Measurements from ENCODE around the gene DPP6. TPM values are rescaled to one million over a fixed set of nuclear protein-coding genes. Genes with fewer than 3 reads are reported as not detected.

Gene DPP6
- total RNA-seq, 1 experiment from 2014 or later: not detected

DNA sequence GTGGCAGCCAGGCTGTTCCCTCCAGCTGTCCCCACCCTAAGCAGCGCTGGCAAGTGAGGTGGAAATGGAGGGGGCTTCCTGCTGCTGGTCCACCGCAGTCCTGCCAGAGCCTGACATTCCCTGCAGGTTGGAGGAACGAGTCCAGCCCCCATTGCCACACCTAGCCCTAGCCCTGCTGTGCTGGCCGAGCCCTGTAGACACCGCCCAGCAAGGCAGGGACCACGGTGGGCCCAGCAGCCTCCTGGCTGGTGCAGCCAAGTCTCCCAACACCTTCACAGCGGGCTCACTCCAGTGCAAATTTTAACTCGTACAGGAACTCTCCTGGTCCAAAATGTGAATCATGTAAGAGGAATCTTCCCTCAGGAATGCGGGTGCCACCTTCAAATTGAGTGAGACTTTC is 834.4 kb downstream of the DPP6 start:
- ATAC-seq (no peak), DNase-seq (ENCODE audit: low spot score) (no peak)
- TF ChIP-seq, protein P1, sequence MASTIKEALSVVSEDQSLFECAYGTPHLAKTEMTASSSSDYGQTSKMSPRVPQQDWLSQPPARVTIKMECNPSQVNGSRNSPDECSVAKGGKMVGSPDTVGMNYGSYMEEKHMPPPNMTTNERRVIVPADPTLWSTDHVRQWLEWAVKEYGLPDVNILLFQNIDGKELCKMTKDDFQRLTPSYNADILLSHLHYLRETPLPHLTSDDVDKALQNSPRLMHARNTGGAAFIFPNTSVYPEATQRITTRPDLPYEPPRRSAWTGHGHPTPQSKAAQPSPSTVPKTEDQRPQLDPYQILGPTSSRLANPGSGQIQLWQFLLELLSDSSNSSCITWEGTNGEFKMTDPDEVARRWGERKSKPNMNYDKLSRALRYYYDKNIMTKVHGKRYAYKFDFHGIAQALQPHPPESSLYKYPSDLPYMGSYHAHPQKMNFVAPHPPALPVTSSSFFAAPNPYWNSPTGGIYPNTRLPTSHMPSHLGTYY (CRISPR knock-in tag; IDR thresholded peaks at IDR 0.05): no peak
- TF ChIP-seq EMX1 (CRISPR knock-in tag; IDR thresholded peaks at IDR 0.05): no peak
- no peak for TF ChIP-seq FOXP4 (CRISPR knock-in tag; IDR thresholded peaks at IDR 0.05)
- no peak for TF ChIP-seq CREM (CRISPR knock-in tag; IDR thresholded peaks at IDR 0.05)
- TF ChIP-seq HMGA2 (CRISPR knock-in tag; IDR thresholded peaks at IDR 0.05): no peak
- no peak for TF ChIP-seq IRF2 (CRISPR knock-in tag; IDR thresholded peaks at IDR 0.05; ENCODE audit: borderline replicate concordance, low read depth)
- no peak for TF ChIP-seq JAZF1 (CRISPR knock-in tag; IDR thresholded peaks at IDR 0.05)
- TF ChIP-seq TEAD4 (CRISPR knock-in tag; IDR thresholded peaks at IDR 0.05): no peak
- no peak for TF ChIP-seq ELF4 (CRISPR knock-in tag; IDR thresholded peaks at IDR 0.05; ENCODE audit: low read depth)
- TF ChIP-seq FOXJ3 (CRISPR knock-in tag; IDR thresholded peaks at IDR 0.05; ENCODE audit: borderline replicate concordance): no peak
- no peak for TF ChIP-seq JUN (CRISPR knock-in tag; IDR thresholded peaks at IDR 0.05)
- TF ChIP-seq, protein P2, sequence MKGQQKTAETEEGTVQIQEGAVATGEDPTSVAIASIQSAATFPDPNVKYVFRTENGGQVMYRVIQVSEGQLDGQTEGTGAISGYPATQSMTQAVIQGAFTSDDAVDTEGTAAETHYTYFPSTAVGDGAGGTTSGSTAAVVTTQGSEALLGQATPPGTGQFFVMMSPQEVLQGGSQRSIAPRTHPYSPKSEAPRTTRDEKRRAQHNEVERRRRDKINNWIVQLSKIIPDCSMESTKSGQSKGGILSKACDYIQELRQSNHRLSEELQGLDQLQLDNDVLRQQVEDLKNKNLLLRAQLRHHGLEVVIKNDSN (CRISPR knock-in tag; IDR thresholded peaks at IDR 0.05): no peak
- TF ChIP-seq ATF6 (CRISPR knock-in tag; IDR thresholded peaks at IDR 0.05): no peak
- no peak for TF ChIP-seq ZBTB21 (CRISPR knock-in tag; IDR thresholded peaks at IDR 0.05; ENCODE audit: borderline replicate concordance)
- Mint-ChIP-seq H3K4me1 (no peaks in the 10 kb centered on the region), H3K36me3 (peaks cover 41% of the 10 kb centered on the region), H3K27ac (no peak overlapping the region), H3K4me3 (no peak overlapping the region), H3K9me3 (peaks cover 40% of the 10 kb centered on the region), H3K27me3 (ENCODE audit: low read depth) (peaks cover 11% of the 10 kb centered on the region)
- CTCF ChIA-PET: no interaction called here
- POLR2A ChIA-PET: no interaction called here

DNA sequence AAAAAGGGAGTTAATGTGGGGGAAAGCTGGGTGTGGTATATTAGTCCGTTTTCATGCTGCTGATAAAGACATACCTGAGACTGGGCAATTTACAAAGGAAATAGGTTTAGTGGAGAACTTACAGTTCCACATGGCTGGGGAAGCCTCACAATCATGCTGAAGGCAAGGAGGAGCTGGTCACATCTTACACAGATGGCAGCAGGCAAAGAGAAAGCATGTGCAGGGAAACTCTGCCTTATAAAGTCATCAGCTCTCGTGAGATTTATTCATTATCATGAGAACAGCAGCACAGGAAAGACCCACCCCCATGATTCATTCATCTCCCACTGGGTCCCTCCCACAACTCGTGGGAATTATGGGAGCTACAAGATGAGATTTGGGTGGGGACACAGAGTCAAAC is 836.5 kb downstream of the DPP6 start:
- Mint-ChIP-seq H3K4me1 (no peaks in the 10 kb centered on the region), H3K9me3 (peaks cover 57% of the 10 kb centered on the region), H3K27ac (no peak overlapping the region), H3K36me3 (peaks cover 56% of the 10 kb centered on the region), H3K27me3 (ENCODE audit: low read depth) (peaks cover 11% of the 10 kb centered on the region), H3K4me3 (no peak overlapping the region)
- ChIA-PET CTCF (no interaction called here), POLR2A (no interaction called here)
- DNase-seq (ENCODE audit: low spot score) (no peak), ATAC-seq (no peak)
- TF ChIP-seq ZNF281 (CRISPR knock-in tag; IDR thresholded peaks at IDR 0.05) (no peak), SOX15 (CRISPR knock-in tag; IDR thresholded peaks at IDR 0.05) (no peak), NR2C2 (CRISPR knock-in tag; IDR thresholded peaks at IDR 0.05) (no peak), GABPB1 (CRISPR knock-in tag; IDR thresholded peaks at IDR 0.05) (no peak), USF2 (CRISPR knock-in tag; IDR thresholded peaks at IDR 0.05) (no peak), KAT7 (CRISPR knock-in tag; IDR thresholded peaks at IDR 0.05; ENCODE audit: borderline replicate concordance) (no peak)
- TF ChIP-seq, protein P2 (CRISPR knock-in tag; IDR thresholded peaks at IDR 0.05): no peak
- TF ChIP-seq, protein P3, sequence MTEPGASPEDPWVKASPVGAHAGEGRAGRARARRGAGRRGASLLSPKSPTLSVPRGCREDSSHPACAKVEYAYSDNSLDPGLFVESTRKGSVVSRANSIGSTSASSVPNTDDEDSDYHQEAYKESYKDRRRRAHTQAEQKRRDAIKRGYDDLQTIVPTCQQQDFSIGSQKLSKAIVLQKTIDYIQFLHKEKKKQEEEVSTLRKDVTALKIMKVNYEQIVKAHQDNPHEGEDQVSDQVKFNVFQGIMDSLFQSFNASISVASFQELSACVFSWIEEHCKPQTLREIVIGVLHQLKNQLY (CRISPR knock-in tag; IDR thresholded peaks at IDR 0.05): no peak
- TF ChIP-seq, protein P4, sequence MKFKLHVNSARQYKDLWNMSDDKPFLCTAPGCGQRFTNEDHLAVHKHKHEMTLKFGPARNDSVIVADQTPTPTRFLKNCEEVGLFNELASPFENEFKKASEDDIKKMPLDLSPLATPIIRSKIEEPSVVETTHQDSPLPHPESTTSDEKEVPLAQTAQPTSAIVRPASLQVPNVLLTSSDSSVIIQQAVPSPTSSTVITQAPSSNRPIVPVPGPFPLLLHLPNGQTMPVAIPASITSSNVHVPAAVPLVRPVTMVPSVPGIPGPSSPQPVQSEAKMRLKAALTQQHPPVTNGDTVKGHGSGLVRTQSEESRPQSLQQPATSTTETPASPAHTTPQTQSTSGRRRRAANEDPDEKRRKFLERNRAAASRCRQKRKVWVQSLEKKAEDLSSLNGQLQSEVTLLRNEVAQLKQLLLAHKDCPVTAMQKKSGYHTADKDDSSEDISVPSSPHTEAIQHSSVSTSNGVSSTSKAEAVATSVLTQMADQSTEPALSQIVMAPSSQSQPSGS (CRISPR knock-in tag; IDR thresholded peaks at IDR 0.05; ENCODE audit: borderline replicate concordance, low read depth): no peak
